OCI-LY7 (cell line): ENCODE results near the gene KCTD10.

Experiments used
- CTCF ChIP-seq: fragments of 200-600 bp; sonication (generic); conservative IDR thresholded peaks from 2 replicates; pipeline ENCODE4 v1.5.1; 2014; ENCODE audit warnings: mild to moderate bottlenecking, antibody characterized with exemption, low read length, moderate library complexity, mixed read lengths
- EZH2phosphoT487 ChIP-seq: fragments of 200-600 bp; sonication (generic); IDR thresholded peaks from 2 replicates; pipeline ENCODE4 v1.6.1; 2018; ENCODE audit warnings: low read depth, borderline replicate concordance, mild to moderate bottlenecking, mixed run types, antibody characterized with exemption, low read length, moderate library complexity, mixed read lengths

- TF ChIP-seq CTCF (no peak), EZH2phosphoT487 (no peak)
These were observed 8.1 kb upstream of the KCTD10 start for GRCh38 chr12:109485201-109485600.
